RCC 7860 (cell line): ENCODE data around the gene CHRNE.
"Not testable (repeated sequence)": the region's sequence is repeated elsewhere in the genome, so short reads cannot be mapped to it uniquely, and the experiment has no call there.

Source experiments
- DNase-seq: peaks from one replicate; pipeline ENCODE4 v3.0.0-alpha.2; 2015; ENCODE audit warnings: low spot score
- FAIRE-seq: peaks from 2 replicates; lab custom pipeline; 2012; peaks lifted over from hg19 to GRCh38; lab: Jason Lieb, UNC

CHRNE gene

GRCh38 chr17:4939796-4940554, 37.1 kb upstream of the CHRNE start, which contains the start of the genes RNF167 and SLC25A11:
Gene RNF167 (plus strand): TSS chr17:4940268. CDS start chr17:4940910, 642 bp downstream.
Gene SLC25A11 (minus strand): TSS chr17:4940046. CDS start chr17:4939910, 136 bp downstream.
- FAIRE-seq = peak; percentile 84

GRCh38 chr17:4939546-4939795, 36.6 kb upstream of the CHRNE start:
- FAIRE-seq = no peak
- DNase-seq = no peak

More at GRCh38 chr17:4939796-4940554, 37.1 kb upstream of the CHRNE start, which contains the start of the genes RNF167 and SLC25A11:
- peak; percentile 98 for DNase-seq

DNA sequence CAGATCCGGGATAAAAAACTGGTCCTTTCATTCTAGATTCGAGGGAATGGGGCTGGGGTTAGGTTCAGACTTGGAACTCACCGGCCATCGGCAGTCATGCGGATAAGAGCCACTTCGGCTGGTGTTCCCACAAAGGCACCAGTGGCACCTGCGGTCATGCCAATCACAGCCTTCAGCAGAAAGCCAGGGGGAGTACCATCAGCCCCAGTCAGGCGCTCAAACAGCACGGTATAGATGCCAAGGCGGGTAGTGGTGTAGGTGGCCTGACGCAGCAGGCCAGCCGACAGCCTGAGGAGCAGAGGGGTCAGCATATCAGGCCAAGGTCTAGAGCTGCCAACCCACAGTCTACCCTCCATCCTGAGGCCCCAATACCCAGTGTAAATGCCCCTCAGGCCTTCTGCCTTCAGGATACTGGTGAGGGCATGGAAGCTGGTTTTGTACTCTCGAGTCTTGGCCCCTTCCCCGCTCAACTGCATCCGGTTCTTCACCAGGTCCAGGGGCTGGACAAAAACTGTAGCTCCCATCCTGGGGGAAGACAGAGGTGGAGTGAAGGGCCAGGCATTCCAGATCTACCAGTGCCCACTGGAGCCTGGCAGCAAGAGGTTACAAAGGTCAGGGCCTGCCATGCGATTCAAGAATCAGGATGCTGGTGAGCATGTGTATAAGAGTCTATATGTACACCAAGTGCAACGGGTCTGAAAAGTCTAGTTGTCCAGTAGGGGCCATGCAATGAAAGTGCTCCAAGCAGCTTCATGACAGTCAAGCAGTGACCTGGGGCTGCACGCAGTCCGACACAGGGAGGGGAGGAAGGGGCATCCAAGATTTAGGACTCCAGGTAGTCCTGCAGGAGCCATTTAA, 36.0 kb upstream of the CHRNE start:
- FAIRE-seq = no peak
- DNase-seq = no peak

DNA sequence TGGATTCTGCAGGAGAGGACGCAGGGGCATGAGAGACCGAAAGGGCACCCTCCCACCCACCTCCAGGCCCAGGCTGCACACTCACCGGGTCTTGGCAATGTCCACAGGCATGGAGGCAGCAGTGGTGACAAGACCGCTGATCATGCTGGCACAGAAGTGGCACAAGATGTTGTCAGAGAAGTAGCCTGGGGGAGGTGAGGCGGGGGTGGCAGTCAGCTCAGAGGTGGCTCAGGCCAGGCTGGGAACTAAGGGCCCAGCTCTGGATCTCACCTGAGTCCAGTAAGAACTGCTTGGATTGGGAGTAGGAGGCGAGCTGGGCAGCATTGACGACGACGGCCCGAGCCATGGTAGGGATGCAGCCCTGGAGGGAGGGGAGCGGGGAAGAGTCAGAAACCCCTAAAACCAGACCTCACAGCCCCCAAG, 35.2 kb upstream of the CHRNE start:
- DNase-seq (no peak), FAIRE-seq (no peak)

DNA sequence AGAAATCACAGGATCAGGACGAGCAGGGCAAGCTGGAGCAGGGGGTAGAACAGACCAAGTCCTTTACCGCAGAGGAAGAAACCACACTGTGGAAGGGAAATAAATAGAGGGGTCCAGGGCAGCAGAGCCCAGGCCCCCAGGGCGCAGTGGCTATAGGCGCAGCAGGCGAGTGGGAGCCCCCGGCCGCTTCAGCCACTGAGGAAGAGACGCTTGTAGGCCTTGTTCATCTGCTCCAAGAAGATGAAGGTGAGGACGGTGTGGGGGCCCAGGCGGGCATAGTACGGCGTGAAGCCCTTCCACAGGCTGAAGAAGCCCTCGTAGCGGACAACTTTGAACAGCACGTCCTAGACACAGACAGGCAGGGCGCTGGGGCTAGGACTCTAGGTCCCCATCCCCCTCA, 34.7 kb upstream of the CHRNE start:
- DNase-seq (no peak), FAIRE-seq (no peak)

DNA sequence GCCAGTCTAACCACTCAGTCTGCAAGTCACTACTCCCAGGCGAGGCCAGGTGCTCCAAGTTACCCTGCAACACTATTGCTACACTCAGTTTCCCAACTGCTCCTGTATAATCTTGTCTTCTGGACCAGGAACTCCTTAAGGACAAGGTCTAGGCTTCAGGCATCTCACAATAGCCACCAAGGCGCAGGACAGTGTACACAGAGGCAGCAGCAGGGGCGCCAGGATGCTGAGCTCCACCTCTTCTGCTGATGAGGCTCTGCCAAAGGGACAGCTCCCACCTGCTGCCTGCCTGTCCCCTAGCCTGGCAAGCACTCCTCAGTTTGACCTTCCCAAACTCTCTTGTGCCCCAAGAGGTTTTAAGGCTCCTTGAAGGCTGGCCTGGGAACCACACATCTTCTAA, 33.5 kb upstream of the CHRNE start:
- FAIRE-seq (no peak), DNase-seq (no peak)

- DNase-seq (no peak), FAIRE-seq (no peak)
Measured at GRCh38 chr17:4935650-4936049, 32.8 kb upstream of the CHRNE start.

DNA sequence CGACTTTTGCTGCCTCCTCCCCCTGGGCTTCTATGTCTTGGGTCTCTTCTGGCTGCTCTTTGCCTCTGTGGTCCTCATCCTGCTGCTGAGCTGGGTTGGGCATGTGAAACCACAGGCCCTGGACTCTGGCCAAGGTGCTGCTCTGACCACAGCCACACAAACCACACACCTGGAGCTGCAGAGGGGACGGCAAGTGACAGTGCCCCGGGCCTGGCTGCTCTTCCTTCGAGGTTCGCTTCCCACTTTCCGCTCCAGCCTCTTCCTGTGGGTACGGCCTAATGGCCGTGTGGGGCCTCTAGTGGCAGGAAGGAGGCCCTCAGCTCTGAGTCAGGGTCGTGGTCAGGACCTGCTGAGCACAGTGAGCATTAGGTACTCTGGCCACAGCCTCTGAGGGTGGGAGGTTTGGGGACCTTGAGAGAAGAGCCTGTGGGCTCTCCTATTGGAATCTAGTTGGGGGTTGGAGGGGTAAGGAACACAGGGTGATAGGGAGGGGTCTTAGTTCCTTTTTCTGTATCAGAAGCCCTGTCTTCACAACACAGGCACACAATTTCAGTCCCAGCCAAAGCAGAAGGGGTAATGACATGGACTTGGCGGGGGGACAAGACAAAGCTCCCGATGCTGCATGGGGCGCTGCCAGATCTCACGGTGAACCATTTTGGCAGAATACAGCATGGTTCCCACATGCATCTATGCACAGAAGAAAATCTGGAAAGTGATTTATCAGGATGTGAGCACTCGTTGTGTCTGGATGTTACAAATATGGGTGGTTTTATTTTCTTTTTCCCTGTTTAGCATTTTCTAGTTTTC, 31.5 kb upstream of the CHRNE start:
- peak; percentile 83 for DNase-seq
- peak; percentile 84 for FAIRE-seq

- no peak for FAIRE-seq
- no peak for DNase-seq
Measured at GRCh38 chr17:4933646-4934045, 30.7 kb upstream of the CHRNE start.

DNA sequence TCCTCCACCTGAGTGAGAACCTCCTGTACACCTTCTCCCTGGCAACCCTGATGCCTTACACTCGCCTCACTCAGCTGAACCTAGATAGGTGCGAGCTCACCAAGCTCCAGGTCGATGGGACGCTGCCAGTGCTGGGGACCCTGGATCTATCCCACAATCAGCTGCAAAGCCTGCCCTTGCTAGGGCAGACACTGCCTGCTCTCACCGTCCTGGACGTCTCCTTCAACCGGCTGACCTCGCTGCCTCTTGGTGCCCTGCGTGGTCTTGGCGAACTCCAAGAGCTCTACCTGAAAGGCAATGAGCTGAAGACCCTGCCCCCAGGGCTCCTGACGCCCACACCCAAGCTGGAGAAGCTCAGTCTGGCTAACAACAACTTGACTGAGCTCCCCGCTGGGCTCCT, 29.9 kb upstream of the CHRNE start:
- no peak for DNase-seq
- FAIRE-seq = no peak

DNA sequence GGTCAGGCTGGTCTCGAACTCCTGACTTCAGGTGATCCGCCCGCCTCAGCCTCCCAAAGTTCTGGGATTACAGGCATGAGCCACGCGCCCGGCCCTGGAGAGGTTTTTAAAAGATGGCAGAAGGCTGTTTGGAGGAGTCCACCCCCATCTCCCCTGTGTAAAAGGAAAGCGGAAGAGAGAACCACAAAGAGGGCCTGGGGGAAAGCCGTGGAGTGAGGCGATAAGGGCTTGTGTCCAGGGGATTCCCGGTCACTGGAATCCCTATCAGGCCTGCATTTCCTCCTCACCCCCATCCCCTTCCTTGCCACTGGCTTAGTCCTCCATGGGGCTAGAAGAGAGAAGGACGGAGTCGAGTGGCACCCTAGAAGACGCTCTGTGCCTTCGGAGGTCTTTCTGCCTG, 29.1 kb upstream of the CHRNE start, which contains the start of gene GP1BA:
Gene GP1BA, plus strand, starts transcription at position 315 of the 400 bp plus-strand sequence. CDS start 328 bp downstream, outside the sequence.
- DNase-seq = no peak

GRCh38 chr17:4928881-4929280, 26.0 kb upstream of the CHRNE start:
- DNase-seq = no peak
- no peak for FAIRE-seq

More for the DNA sequence above, 29.1 kb upstream of the CHRNE start, which contains the start of gene GP1BA:
- FAIRE-seq = no peak

DNA sequence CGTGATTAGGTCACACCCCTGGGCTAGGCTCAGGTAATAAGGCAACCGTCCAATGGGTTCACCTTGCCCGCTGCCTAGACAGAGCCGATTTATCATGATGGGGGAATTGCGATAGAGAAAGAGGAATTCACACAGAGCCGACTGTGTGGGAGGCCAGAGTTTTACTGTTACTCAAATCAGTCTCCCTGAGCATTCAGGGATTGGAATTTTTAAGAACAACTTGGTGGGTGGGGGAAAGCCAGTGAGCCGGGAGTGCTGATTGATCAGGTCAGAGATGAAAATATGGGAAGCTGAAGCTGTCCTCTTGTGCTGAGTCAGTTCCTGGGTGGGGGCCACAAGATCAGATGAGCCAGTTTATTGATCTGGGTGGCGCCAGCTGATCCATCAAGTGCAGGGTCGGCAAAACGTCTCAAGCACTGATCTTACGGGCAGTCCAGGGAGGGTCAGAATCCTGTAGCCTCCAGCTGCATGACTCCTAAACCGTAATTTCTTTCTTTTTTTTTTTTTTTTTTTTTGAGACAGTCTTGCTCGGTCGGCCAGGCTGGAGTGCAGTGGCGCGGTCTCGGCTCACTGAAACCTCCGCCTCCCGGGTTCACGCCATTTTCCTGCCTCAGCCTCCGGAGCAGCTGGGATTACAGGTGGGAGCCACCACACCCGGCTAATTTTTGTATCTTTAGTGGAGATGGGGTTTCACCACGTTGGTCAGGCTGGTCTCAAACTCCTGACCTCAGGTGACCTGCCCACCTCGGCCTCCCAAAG, 23.9 kb upstream of the CHRNE start:
- not testable (repeated sequence) for FAIRE-seq, DNase-seq

- DNase-seq (no peak), FAIRE-seq (no peak)
Measured at GRCh38 chr17:4921320-4921719, 18.4 kb upstream of the CHRNE start.

GRCh38 chr17:4920351-4921048, 17.6 kb upstream of the CHRNE start:
- FAIRE-seq (no peak), DNase-seq (no peak)

- no peak for FAIRE-seq
- no peak for DNase-seq
Measured at GRCh38 chr17:4919511-4920047, 16.7 kb upstream of the CHRNE start.

- not testable (repeated sequence) for DNase-seq, FAIRE-seq
Measured at GRCh38 chr17:4914551-4914950, 11.7 kb upstream of the CHRNE start.

DNA sequence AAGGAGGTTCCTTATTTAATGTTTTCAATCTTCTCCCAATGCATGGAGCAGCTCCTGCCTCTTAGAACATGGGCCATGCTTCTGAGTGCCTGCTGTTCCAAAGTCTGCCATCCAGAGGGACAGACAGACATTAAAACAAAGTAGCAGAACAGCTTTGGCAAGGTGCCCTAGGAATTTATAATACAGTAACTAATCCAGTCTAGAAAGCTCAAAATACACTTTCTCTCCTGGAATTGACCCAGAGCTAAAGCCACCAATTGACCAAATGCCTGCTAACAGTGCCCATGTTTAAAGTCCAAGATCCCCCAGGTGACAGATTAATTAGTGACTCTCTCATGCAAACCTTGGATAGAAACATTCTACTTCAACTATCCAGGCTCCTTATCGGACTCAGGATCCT, 11.1 kb upstream of the CHRNE start:
- FAIRE-seq = no peak
- no peak for DNase-seq
